ENCODE measurements around the gene CDS2.

The CDS2 gene

GRCh38 chr20:5118220-5119142 is 8.3 kb upstream of the CDS2 start:
- H3K4me1 ChIP-seq (ENCODE audit: insufficient read depth, low read length, severe bottlenecking), result peaks cover 56% of the 10 kb centered on the region
- H4K20me1 ChIP-seq (ENCODE audit: insufficient read depth, low read length), result peaks cover 6% of the 10 kb centered on the region; the same call in 1 of the 2 replicates
- peaks cover 24% of the 10 kb centered on the region for H3K79me2 ChIP-seq (ENCODE audit: insufficient read depth, low read length)
- no peaks in the 10 kb centered on the region for H3K9me3 ChIP-seq (ENCODE audit: low read length)
- peaks cover 57% of the 10 kb centered on the region for H3K36me3 ChIP-seq (ENCODE audit: insufficient read depth, low read length)
- TF ChIP-seq CTCF (IDR thresholded peaks at IDR 0.05; ENCODE audit: low read length), result no peak
- no peak for TF ChIP-seq EZH2 (IDR thresholded peaks at IDR 0.05; ENCODE audit: borderline replicate concordance, low read length)
- peak overlapping the region; percentile 77 for H3K4me3 ChIP-seq (ENCODE audit: low read depth, low read length, poor library complexity, severe bottlenecking)
- peak overlapping the region; percentile 99 for H3K4me2 ChIP-seq (ENCODE audit: low read length)
- H3K27ac ChIP-seq (ENCODE audit: low read depth, low read length, poor library complexity, severe bottlenecking), result peak overlapping the region; percentile 90
- no peaks in the 10 kb centered on the region for H3K27me3 ChIP-seq (ENCODE audit: insufficient read depth, low read length)
- no peak overlapping the region for H2AFZ ChIP-seq (ENCODE audit: low read length)
- H3K9ac ChIP-seq (ENCODE audit: low read length), result peak overlapping the region; percentile 88
- peaks cover 45% of the 10 kb centered on the region for H3F3A ChIP-seq (ENCODE audit: insufficient read depth, low read length)
- H3K9me2 ChIP-seq (ENCODE audit: low read depth, low read length), result no peaks in the 10 kb centered on the region

DNA sequence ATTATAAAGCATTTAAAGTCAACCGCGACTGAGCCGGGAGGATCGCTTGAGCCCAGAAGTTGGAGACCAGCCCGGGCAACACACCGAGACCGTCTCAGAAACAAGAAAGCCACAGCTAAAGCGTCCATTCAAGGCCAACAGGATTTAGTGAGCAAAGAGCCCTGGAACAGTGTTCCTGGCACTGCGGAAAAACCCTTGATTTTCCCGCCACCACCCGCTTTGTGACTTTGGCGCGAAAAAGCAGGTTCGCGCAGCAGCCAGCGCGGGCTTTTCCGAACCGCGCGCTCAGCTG is 7.7 kb upstream of the CDS2 start:
- H3K4me1 ChIP-seq (ENCODE audit: insufficient read depth, low read length, severe bottlenecking), result peaks cover 51% of the 10 kb centered on the region
- peak overlapping the region; percentile 77 for H3K4me3 ChIP-seq (ENCODE audit: low read depth, low read length, poor library complexity, severe bottlenecking)
- no peaks in the 10 kb centered on the region for H3K9me2 ChIP-seq (ENCODE audit: low read depth, low read length)
- H3K36me3 ChIP-seq (ENCODE audit: insufficient read depth, low read length), result peaks cover 51% of the 10 kb centered on the region
- peaks cover 6% of the 10 kb centered on the region; the same call in 1 of the 2 replicates for H4K20me1 ChIP-seq (ENCODE audit: insufficient read depth, low read length)
- H3K27me3 ChIP-seq (ENCODE audit: insufficient read depth, low read length), result no peaks in the 10 kb centered on the region
- peak overlapping the region; percentile 90 for H3K27ac ChIP-seq (ENCODE audit: low read depth, low read length, poor library complexity, severe bottlenecking)
- H2AFZ ChIP-seq (ENCODE audit: low read length), result no peak overlapping the region
- no peaks in the 10 kb centered on the region for H3K9me3 ChIP-seq (ENCODE audit: low read length)
- H3K79me2 ChIP-seq (ENCODE audit: insufficient read depth, low read length), result peaks cover 24% of the 10 kb centered on the region
- H3K4me2 ChIP-seq (ENCODE audit: low read length), result peak overlapping the region; percentile 99
- H3K9ac ChIP-seq (ENCODE audit: low read length), result peak overlapping the region; percentile 88
- peaks cover 39% of the 10 kb centered on the region for H3F3A ChIP-seq (ENCODE audit: insufficient read depth, low read length)
- TF ChIP-seq EZH2 (IDR thresholded peaks at IDR 0.05; ENCODE audit: borderline replicate concordance, low read length) (no peak), CTCF (IDR thresholded peaks at IDR 0.05; ENCODE audit: low read length) (no peak)

DNA sequence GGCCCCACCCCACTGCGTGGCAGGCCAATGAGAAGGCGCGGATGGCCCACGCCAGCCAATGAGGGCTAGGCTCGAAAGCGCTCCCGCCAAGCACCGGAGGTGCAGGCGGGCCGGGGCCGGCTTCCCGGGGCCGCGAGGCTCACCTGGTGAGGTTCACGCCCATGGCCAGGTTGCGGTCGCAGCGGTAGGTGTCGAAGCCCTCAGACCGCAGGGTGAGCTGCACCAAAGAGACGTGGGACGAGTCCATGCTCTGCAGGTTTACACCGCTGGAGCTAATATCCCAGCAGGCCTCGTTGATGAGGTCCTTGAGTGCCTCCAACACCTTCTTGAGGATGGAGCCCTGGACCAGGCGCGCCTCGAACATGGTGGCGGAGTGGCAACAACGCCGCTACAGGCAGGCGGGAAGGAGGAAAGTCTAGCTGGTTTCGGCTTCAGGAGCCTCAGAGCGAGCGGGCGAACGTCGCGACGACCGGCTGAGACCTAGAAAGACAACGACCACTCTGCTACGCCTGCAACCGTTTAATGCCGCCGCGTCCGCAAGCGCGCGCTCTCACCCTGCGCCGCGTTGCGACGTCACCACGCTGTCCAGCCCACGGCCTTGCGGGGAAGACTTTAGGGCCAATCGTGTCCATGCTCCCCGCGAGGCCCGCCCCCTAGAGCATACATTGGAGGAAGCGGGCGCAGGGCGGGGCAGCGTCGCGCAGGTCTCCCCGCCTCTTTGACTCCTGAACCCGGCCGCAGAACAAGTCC is 7.2 kb upstream of the CDS2 start, which contains the start of gene PCNA:
Gene PCNA (minus strand): TSS at position 524 of the 750 bp plus-strand sequence. CDS start 160 bp downstream, at position 364.
- peak within 1 kb of the TSS; percentile 90 for H3K27ac ChIP-seq (ENCODE audit: low read depth, low read length, poor library complexity, severe bottlenecking)
- no peaks in the 10 kb centered on the region for H3K9me2 ChIP-seq (ENCODE audit: low read depth, low read length)
- H3K4me3 ChIP-seq (ENCODE audit: low read depth, low read length, poor library complexity, severe bottlenecking), result peak within 1 kb of the TSS; percentile 77
- H3K79me2 ChIP-seq (ENCODE audit: insufficient read depth, low read length), result peaks cover 24% of the 10 kb centered on the region
- H3K4me1 ChIP-seq (ENCODE audit: insufficient read depth, low read length, severe bottlenecking), result peaks cover 51% of the 10 kb centered on the region
- no peaks in the 10 kb centered on the region for H3K9me3 ChIP-seq (ENCODE audit: low read length)
- peaks cover 6% of the 10 kb centered on the region; the same call in 1 of the 2 replicates for H4K20me1 ChIP-seq (ENCODE audit: insufficient read depth, low read length)
- peak within 1 kb of the TSS; percentile 99 for H3K4me2 ChIP-seq (ENCODE audit: low read length)
- no peak within 1 kb of the TSS for H2AFZ ChIP-seq (ENCODE audit: low read length)
- H3K36me3 ChIP-seq (ENCODE audit: insufficient read depth, low read length), result peaks cover 46% of the 10 kb centered on the region
- peaks cover 34% of the 10 kb centered on the region for H3F3A ChIP-seq (ENCODE audit: insufficient read depth, low read length)
- TF ChIP-seq EZH2 (IDR thresholded peaks at IDR 0.05; ENCODE audit: borderline replicate concordance, low read length) (no peak), CTCF (IDR thresholded peaks at IDR 0.05; ENCODE audit: low read length) (no peak)
- H3K9ac ChIP-seq (ENCODE audit: low read length), result peak within 1 kb of the TSS; percentile 88
- no peaks in the 10 kb centered on the region for H3K27me3 ChIP-seq (ENCODE audit: insufficient read depth, low read length)

Data from OCI-LY1 (cell line).